AG04449 (cell line): ENCODE measurements around the gene MDGA2.

Experiments
- CTCF ChIA-PET: fragments of 350-600 bp; formaldehyde crosslinking; extraction: SDS; loops from one replicate; lab custom pipeline; 2021; ENCODE audit warnings: antibody characterized with exemption; lab: Yijun Ruan, JAX
- POLR2A ChIA-PET: fragments of 400-600, 350-600 bp; formaldehyde crosslinking; extraction: SDS; loops from one replicate; lab custom pipeline; 2020; ENCODE audit warnings: antibody characterized with exemption, inconsistent platforms; lab: Yijun Ruan, JAX
- DNase-seq: peaks from one replicate; pipeline ENCODE4 v3.0.0-alpha.2; 2010; ENCODE audit warnings: low read depth, low spot score
- H3K4me3 ChIP-seq: 2 replicates; pipeline ENCODE4 v1.5.1; 2011; ENCODE audit warnings: low read depth, mild to moderate bottlenecking, control low read depth, low read length
- TF ChIP-seq, protein P1 (sequence below): IDR thresholded peaks from one replicate; pipeline ENCODE4 v1.5.1; 2011; ENCODE audit warnings: mild to moderate bottlenecking, moderate library complexity, low read length, control low read depth, inconsistent platforms; ENCODE audit not compliant: insufficient read depth; ENCODE audit errors: missing control alignments

MDGA2 gene

DNA sequence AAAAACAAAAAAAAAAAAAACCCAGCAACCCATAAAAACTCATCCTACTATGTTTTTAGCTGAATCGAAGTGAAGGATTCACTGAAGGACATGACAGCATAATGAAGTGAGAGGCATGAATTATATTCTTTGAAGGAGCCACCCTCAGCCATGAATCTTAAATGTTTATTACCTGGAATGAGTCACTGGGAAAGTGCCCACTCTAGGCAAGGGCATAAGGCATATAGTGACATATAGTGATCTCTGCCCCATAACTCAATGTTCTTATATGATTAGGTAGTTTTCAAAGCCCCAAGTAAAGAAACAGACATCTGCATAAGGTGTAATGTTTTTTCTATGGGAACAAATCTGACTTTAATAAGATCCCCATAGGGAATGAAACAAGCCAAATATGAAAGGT lies 79.9 kb downstream of the MDGA2 start:
- ChIA-PET POLR2A (no interaction called here), CTCF (no interaction called here)
- no peak for DNase-seq
- TF ChIP-seq, protein P1, sequence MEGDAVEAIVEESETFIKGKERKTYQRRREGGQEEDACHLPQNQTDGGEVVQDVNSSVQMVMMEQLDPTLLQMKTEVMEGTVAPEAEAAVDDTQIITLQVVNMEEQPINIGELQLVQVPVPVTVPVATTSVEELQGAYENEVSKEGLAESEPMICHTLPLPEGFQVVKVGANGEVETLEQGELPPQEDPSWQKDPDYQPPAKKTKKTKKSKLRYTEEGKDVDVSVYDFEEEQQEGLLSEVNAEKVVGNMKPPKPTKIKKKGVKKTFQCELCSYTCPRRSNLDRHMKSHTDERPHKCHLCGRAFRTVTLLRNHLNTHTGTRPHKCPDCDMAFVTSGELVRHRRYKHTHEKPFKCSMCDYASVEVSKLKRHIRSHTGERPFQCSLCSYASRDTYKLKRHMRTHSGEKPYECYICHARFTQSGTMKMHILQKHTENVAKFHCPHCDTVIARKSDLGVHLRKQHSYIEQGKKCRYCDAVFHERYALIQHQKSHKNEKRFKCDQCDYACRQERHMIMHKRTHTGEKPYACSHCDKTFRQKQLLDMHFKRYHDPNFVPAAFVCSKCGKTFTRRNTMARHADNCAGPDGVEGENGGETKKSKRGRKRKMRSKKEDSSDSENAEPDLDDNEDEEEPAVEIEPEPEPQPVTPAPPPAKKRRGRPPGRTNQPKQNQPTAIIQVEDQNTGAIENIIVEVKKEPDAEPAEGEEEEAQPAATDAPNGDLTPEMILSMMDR = no peak
- no peak overlapping the region for H3K4me3 ChIP-seq

DNA sequence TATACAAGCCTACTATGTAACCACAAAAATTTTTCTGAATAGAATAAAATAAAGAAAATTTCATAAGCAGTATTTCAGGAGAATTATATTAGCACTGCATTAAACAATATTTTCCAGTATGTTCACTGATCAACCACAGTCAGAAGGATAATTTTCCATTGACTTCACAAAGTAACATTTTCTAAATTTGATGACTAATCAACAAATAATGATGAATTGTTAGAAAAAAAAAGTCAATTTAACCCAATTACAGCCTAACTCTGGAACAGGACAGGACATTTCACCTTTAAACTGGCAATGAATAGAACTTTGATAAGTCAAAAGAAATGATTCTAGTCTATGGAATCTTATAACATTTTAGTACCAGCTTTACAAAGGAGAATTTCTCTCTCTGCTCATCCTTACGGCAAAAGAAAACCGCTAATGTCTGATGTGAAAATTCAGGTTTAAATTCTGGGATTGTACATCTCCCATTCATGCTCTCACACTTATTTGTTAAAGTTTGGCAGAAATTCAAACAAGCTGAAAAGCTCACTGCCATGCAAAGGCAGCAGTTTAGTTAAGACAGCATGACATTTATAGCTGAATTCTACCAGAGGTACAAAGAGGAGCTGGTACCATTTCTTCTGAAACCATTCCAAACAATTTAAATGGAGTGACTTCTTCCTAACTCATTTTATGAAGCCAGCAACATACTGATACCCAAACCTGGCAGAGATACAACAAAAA lies 84.5 kb downstream of the MDGA2 start:
- ChIA-PET CTCF (no interaction called here), POLR2A (no interaction called here)
- TF ChIP-seq, protein P1 = no peak
- DNase-seq = no peak
- no peak overlapping the region for H3K4me3 ChIP-seq

DNA sequence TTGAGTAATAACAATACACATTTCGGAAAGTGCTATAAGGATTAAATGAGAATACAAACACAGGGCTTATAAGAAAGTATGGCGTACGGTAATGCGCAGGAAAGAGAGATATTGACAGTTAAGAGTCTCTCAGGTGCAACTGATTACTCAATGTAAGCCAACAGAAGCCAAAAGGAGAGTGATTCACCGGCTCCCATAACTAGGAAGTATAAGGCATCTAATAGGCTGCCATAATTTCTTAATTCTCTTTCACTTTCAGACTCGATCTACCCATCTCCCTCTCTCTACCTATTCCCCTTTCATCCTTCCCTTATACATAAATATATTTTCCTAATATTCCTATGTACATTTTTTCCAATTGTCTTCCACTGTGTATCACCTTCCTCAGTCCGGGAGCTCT lies 90.0 kb downstream of the MDGA2 start:
- ChIA-PET POLR2A (no interaction called here), CTCF (no interaction called here)
- H3K4me3 ChIP-seq = no peak overlapping the region
- TF ChIP-seq, protein P1 = no peak
- DNase-seq = no peak

GRCh38 chr14:47567273-47567672 lies 108.1 kb downstream of the MDGA2 start:
- TF ChIP-seq, protein P1 = no peak
- no peak for DNase-seq
- ChIA-PET POLR2A (no interaction called here), CTCF (no interaction called here)
- H3K4me3 ChIP-seq = no peak overlapping the region

DNA sequence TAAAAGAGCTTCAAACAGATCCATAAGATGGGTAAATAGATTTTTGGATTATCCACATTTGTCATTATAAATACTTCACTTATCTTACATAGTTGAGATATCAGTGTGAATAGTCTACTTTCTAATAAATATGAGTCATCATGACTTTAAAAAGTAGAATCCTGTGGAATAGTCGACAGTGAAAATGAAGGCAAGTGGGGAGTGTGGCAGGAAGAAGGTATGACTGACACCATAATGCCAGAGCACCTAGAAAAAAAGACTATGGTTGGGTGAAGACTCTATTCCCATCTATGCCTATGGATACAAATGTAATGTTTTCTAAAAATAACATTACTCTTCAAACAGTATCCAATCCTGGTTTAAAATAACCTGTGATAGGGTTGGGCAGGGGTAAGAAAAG lies 117.5 kb downstream of the MDGA2 start:
- ChIA-PET POLR2A (no interaction called here), CTCF (no interaction called here)
- no peak for DNase-seq
- TF ChIP-seq, protein P1 = no peak
- H3K4me3 ChIP-seq = no peak overlapping the region

- CTCF ChIA-PET = no interaction called here
- POLR2A ChIA-PET = no interaction called here
- TF ChIP-seq, protein P1 = no peak
- no peak for DNase-seq
- H3K4me3 ChIP-seq = no peak overlapping the region
These were observed 120.1 kb downstream of the MDGA2 start for GRCh38 chr14:47555333-47555732.
